Measurements from ENCODE around the gene GTF2F1. TPM values are rescaled to one million over a fixed set of nuclear protein-coding genes. Genes with fewer than 3 reads are reported as not detected.

Gene GTF2F1
- total and polyA plus RNA-seq, 10 of the 15 experiments (the other 5 are each of a cell fraction or from before 2014, with no cell fraction given), result 4.5 to 61.7 (median 48.5) TPM

DNA sequence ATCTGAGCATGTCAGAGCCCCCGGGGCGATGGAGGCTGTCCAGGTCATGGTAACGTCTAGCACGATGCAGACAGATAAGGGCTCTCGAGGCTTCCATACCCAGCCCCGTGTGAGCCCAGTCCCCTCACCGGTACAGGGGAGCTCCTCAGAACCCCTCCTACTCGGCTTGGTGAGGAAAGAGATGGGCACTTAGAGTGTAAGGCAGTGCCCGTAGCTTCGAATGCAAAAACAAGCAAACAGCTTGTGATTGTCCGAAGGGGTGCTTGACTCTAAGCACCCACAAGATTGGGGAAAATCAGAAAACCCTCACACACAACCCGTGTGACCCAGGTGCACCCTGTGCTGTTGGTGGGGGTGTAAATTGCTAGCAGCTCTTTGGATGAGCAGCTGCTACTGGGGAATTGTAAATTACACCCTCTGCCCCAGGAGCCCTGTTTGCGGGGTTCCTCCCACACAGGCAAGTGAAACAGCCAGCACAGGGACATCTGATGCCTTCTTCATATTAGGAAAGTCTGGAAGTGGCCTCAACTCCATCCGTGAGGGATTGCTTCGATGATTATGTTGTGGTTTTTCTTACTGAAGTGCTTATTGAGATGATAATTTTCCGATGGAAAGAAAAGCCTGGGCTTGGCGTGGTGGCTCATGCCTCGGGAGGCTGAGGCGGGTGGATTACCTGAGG, 16.3 kb downstream of the GTF2F1 start:
- intact Hi-C loops (cut with micrococcal nuclease; ENCODE audit: unreplicated experiment) (no loop called here), in situ Hi-C loops (cut with MboI) (no loop called here)
- H3K4me1 ChIP-seq (ENCODE audit: control insufficient read depth, insufficient read depth, low read length), result peaks cover 2% of the 10 kb centered on the region; the same call in 1 of the 2 replicates
- H3K9ac ChIP-seq (ENCODE audit: control insufficient read depth, insufficient read depth, low read length), result no peak overlapping the region
- SMC1A ChIA-PET (ENCODE audit: uncharacterized antibody, unreplicated experiment), result no interaction called here
- no peak for FAIRE-seq
- WGBS (ENCODE audit: insufficient coverage, insufficient replicate concordance, low lambda C conversion rate, missing lambda C conversion rate), result 76% methylated on average over 19 of the region's 19 CpGs
- H3K36me3 ChIP-seq (ENCODE audit: control insufficient read depth in 2 of 2, insufficient read depth in 2 of 2, low read length in 1 of 2), result peaks cover 14 to 20% of the 10 kb centered on the region in 2 experiments
- POLR2A ChIA-PET, result interaction anchor here (0.5 kb wide), 1 partner anchor 14 kb away, joined by 3 read pairs; no protein-coding TSS in a partner anchor
- no peak for DNase-seq (ENCODE audit: low read depth, low spot score)
- H3K4me3 ChIP-seq, result no peak overlapping the region
- H3K4me2 ChIP-seq (ENCODE audit: control insufficient read depth, insufficient read depth), result no peak overlapping the region
- no peaks in the 10 kb centered on the region for H3K27me3 ChIP-seq (replicated peaks in 1 of 2; ENCODE audit: control insufficient read depth in 2 of 2, insufficient read depth in 2 of 2, low read length in 1 of 2)
- peaks cover 1% of the 10 kb centered on the region; the same call in 1 of the 3 replicates for H3K9me3 ChIP-seq (replicated peaks; ENCODE audit: control insufficient read depth, insufficient read depth, low read length)
- no peak for ATAC-seq
- no peak overlapping the region for H2AFZ ChIP-seq (ENCODE audit: control insufficient read depth, low read depth, low read length)
- H3K79me2 ChIP-seq (ENCODE audit: control insufficient read depth, insufficient read depth, low read length), result no peaks in the 10 kb centered on the region; the same call in 1 of the 2 replicates
- no peak overlapping the region for H3K27ac ChIP-seq (ENCODE audit: control insufficient read depth, insufficient read depth)
- RAD21 ChIA-PET (ENCODE audit: unreplicated experiment), result no interaction called here
- no peaks in the 10 kb centered on the region for H4K20me1 ChIP-seq (ENCODE audit: control insufficient read depth, insufficient read depth)
- CTCF ChIA-PET, result no interaction called here
- BruUV-seq (replicated peaks), result no TSS peak
- TF ChIP-seq, protein P1, sequence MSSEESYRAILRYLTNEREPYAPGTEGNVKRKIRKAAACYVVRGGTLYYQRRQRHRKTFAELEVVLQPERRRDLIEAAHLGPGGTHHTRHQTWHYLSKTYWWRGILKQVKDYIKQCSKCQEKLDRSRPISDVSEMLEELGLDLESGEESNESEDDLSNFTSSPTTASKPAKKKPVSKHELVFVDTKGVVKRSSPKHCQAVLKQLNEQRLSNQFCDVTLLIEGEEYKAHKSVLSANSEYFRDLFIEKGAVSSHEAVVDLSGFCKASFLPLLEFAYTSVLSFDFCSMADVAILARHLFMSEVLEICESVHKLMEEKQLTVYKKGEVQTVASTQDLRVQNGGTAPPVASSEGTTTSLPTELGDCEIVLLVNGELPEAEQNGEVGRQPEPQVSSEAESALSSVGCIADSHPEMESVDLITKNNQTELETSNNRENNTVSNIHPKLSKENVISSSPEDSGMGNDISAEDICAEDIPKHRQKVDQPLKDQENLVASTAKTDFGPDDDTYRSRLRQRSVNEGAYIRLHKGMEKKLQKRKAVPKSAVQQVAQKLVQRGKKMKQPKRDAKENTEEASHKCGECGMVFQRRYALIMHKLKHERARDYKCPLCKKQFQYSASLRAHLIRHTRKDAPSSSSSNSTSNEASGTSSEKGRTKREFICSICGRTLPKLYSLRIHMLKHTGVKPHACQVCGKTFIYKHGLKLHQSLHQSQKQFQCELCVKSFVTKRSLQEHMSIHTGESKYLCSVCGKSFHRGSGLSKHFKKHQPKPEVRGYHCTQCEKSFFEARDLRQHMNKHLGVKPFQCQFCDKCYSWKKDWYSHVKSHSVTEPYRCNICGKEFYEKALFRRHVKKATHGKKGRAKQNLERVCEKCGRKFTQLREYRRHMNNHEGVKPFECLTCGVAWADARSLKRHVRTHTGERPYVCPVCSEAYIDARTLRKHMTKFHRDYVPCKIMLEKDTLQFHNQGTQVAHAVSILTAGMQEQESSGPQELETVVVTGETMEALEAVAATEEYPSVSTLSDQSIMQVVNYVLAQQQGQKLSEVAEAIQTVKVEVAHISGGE (CRISPR knock-in tag; IDR thresholded peaks at IDR 0.05), result no peak
- TF ChIP-seq YY1 (IDR thresholded peaks at IDR 0.05; ENCODE audit: low read depth, low read length) (no peak), ATF2 (IDR thresholded peaks at IDR 0.05; ENCODE audit: low read length) (no peak), CHD2 (IDR thresholded peaks at IDR 0.05; ENCODE audit: borderline replicate concordance, low read depth, low read length) (no peak), POLR2A (IDR thresholded peaks at IDR 0.05; ENCODE audit: low read depth, low read length) (no peak), CBX3 (IDR thresholded peaks at IDR 0.05; ENCODE audit: borderline replicate concordance, low read depth) (no peak), PML (IDR thresholded peaks at IDR 0.05; ENCODE audit: low read length) (no peak), MYC (IDR thresholded peaks at IDR 0.05; ENCODE audit: insufficient read depth, insufficient read length, insufficient replicate concordance, low read length, severe bottlenecking) (no peak), E4F1 (IDR thresholded peaks at IDR 0.05; ENCODE audit: borderline replicate concordance, partially characterized antibody) (no peak), HDAC2 (IDR thresholded peaks at IDR 0.05) (no peak), BACH1 (IDR thresholded peaks at IDR 0.05; ENCODE audit: borderline replicate concordance) (no peak), TARDBP (IDR thresholded peaks at IDR 0.05; ENCODE audit: borderline replicate concordance) (no peak), BCL3 (IDR thresholded peaks at IDR 0.05; ENCODE audit: borderline replicate concordance, insufficient read depth, low read depth, low read length, poor library complexity, severe bottlenecking) (no peak)
- TF ChIP-seq, protein P2, sequence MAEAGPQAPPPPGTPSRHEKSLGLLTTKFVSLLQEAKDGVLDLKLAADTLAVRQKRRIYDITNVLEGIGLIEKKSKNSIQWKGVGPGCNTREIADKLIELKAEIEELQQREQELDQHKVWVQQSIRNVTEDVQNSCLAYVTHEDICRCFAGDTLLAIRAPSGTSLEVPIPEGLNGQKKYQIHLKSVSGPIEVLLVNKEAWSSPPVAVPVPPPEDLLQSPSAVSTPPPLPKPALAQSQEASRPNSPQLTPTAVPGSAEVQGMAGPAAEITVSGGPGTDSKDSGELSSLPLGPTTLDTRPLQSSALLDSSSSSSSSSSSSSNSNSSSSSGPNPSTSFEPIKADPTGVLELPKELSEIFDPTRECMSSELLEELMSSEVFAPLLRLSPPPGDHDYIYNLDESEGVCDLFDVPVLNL (IDR thresholded peaks at IDR 0.05; ENCODE audit: low read depth, low read length), result no peak
